HG03175 (cell line): ENCODE results near the gene TMEM42.

Source experiments
- ATAC-seq: cut with Tn5 transposase; IDR thresholded peaks from one replicate; pipeline ENCODE4 v1.9.1; 2021; ENCODE audit warnings: mild to moderate bottlenecking, moderate library complexity; ENCODE audit not compliant: unreplicated experiment

Gene TMEM42

GRCh38 chr3:44870375-44871061 is 8.8 kb downstream of the TMEM42 start:
- ATAC-seq, result no peak

- no peak for ATAC-seq
Observed at GRCh38 chr3:44874308-44874707, 12.6 kb downstream of the TMEM42 start, which contains the start of gene TGM4. TSS of gene TGM4 (plus strand) at chr3:44874608. CDS start at chr3:44874679, 71 bp downstream.

GRCh38 chr3:44875596-44875995 is 13.9 kb downstream of the TMEM42 start:
- ATAC-seq, result no peak

- ATAC-seq, result no peak
Observed at GRCh38 chr3:44877333-44877732, 15.6 kb downstream of the TMEM42 start.

- no peak for ATAC-seq
Observed at GRCh38 chr3:44880284-44880683, 18.6 kb downstream of the TMEM42 start.

- no peak for ATAC-seq
Observed at GRCh38 chr3:44883213-44883955, 21.7 kb downstream of the TMEM42 start.

GRCh38 chr3:44883999-44884431 is 22.3 kb downstream of the TMEM42 start:
- no peak for ATAC-seq

GRCh38 chr3:44885618-44886017 is 23.9 kb downstream of the TMEM42 start:
- ATAC-seq, result no peak

GRCh38 chr3:44886561-44886960 is 24.8 kb downstream of the TMEM42 start:
- ATAC-seq, result no peak

- ATAC-seq, result no peak
Observed at GRCh38 chr3:44887101-44887500, 25.4 kb downstream of the TMEM42 start.

- no peak for ATAC-seq
Observed at GRCh38 chr3:44890258-44890657, 28.5 kb downstream of the TMEM42 start.

- ATAC-seq, result no peak
Observed at GRCh38 chr3:44890852-44891251, 29.1 kb downstream of the TMEM42 start.

- ATAC-seq, result no peak
Observed at GRCh38 chr3:44892689-44893088, 31.0 kb downstream of the TMEM42 start.

GRCh38 chr3:44893097-44893496 is 31.4 kb downstream of the TMEM42 start:
- no peak for ATAC-seq

- ATAC-seq, result no peak
Observed at GRCh38 chr3:44894485-44894884, 32.8 kb downstream of the TMEM42 start.

- ATAC-seq, result no peak
Observed at GRCh38 chr3:44896440-44896839, 34.7 kb downstream of the TMEM42 start.

GRCh38 chr3:44899683-44900367 is 38.1 kb downstream of the TMEM42 start:
- ATAC-seq, result no peak

- no peak for ATAC-seq
Observed at GRCh38 chr3:44902628-44903027, 40.9 kb downstream of the TMEM42 start.

- ATAC-seq, result no peak
Observed at GRCh38 chr3:44903314-44903713, 41.6 kb downstream of the TMEM42 start.

- no peak for ATAC-seq
Observed at GRCh38 chr3:44903751-44904150, 42.0 kb downstream of the TMEM42 start.

GRCh38 chr3:44905446-44906157 is 43.9 kb downstream of the TMEM42 start:
- ATAC-seq, result no peak
